A673 (cell line): Measurements from ENCODE around the gene CPB2. TPM values are rescaled to one million over a fixed set of nuclear protein-coding genes. Genes with fewer than 3 reads are reported as not detected.

ENCODE experiments used
- BruUV-seq: library from RNA; stranded (reverse); fragments of 400-500 nt; replicated peaks from 2 replicates; lab custom pipeline; 2021; lab: Mats Ljungman, UMichigan
- CTCF ChIA-PET: fragments of 300-600 bp; sonication (Branson Sonifier 250); formaldehyde crosslinking; loops from one replicate; lab custom pipeline; 2022; ENCODE audit warnings: antibody characterized with exemption; lab: Charles Lee
- POLR2A ChIA-PET: fragments of 300-600 bp; sonication (Branson Sonifier 250); formaldehyde crosslinking; loops from one replicate; lab custom pipeline; 2022; ENCODE audit warnings: antibody characterized with exemption; ENCODE audit not compliant: low non-redundant PET; lab: Charles Lee
- DNase-seq: peaks from one replicate; pipeline ENCODE4 v3.0.0-alpha.2; 2015; ENCODE audit warnings: low spot score
- H3K27ac ChIP-seq: fragments of 200-600 bp; sonication (generic); 2 replicates; pipeline ENCODE4 v1.5.1; 2016; ENCODE audit warnings: mixed run types, low read depth, mild to moderate bottlenecking, mixed read lengths, antibody characterized with exemption, low read length; ENCODE audit not compliant: poor library complexity, severe bottlenecking
- H3K27me3 ChIP-seq: fragments of 200-600 bp; sonication (generic); replicated peaks from 2 replicates; pipeline ENCODE4 v1.6.1; 2017; ENCODE audit warnings: mixed run types, low read depth, mild to moderate bottlenecking, mixed read lengths, antibody characterized with exemption, low read length; ENCODE audit not compliant: insufficient read depth, poor library complexity
- H3K36me3 ChIP-seq: fragments of 200-600 bp; sonication (generic); 2 replicates; pipeline ENCODE4 v1.6.1; 2016; ENCODE audit warnings: mixed run types, mild to moderate bottlenecking, mixed read lengths, antibody characterized with exemption, low read length; ENCODE audit not compliant: insufficient read depth, poor library complexity, severe bottlenecking
- H3K4me1 ChIP-seq: fragments of 200-600 bp; sonication (generic); 2 replicates; pipeline ENCODE4 v1.6.1; 2017; ENCODE audit warnings: mixed run types, mild to moderate bottlenecking, mixed read lengths, antibody characterized with exemption, low read length; ENCODE audit not compliant: insufficient read depth, poor library complexity, severe bottlenecking
- H3K4me3 ChIP-seq: fragments of 200-600 bp; sonication (generic); 2 replicates; pipeline ENCODE4 v1.5.1; 2016; ENCODE audit warnings: low read depth, mixed run types, mild to moderate bottlenecking, mixed read lengths, low read length; ENCODE audit not compliant: poor library complexity, severe bottlenecking
- H3K9me3 ChIP-seq: fragments of 200-600 bp; sonication (generic); 2 replicates; pipeline ENCODE4 v1.6.1; 2016; ENCODE audit warnings: mixed run types, low read depth, mild to moderate bottlenecking, mixed read lengths, antibody characterized with exemption, low read length; ENCODE audit not compliant: poor library complexity, severe bottlenecking
- EZH2 ChIP-seq: fragments of 200-600 bp; sonication (generic); IDR thresholded peaks from 2 replicates; pipeline ENCODE4 v1.6.1; 2017; ENCODE audit warnings: borderline replicate concordance, low read depth, mild to moderate bottlenecking, mixed read lengths, antibody characterized with exemption, low read length; ENCODE audit not compliant: poor library complexity, severe bottlenecking
- intact Hi-C: fragments of 100-400 bp; cut with micrococcal nuclease; formaldehyde crosslinking; loops from one replicate; pipeline ENCODE4 v1.10.0; 2022; ENCODE audit not compliant: unreplicated experiment
- total RNA-seq: library from RNA; stranded (reverse); gene quantifications from 2 replicates; pipeline ENCODE4 v1.2.3, GENCODE V29; 2021
- TF ChIP-seq, protein P1 (sequence below): fragments of 300-800, 200-600 bp; sonication (generic); conservative IDR thresholded peaks from 2 replicates; pipeline ENCODE4 v1.5.1; 2017; ENCODE audit warnings: low read depth, mild to moderate bottlenecking, antibody characterized with exemption, low read length, moderate library complexity, mixed read lengths

Gene CPB2
- total RNA-seq, 1 experiment from 2014 or later = 5.5 TPM

DNA sequence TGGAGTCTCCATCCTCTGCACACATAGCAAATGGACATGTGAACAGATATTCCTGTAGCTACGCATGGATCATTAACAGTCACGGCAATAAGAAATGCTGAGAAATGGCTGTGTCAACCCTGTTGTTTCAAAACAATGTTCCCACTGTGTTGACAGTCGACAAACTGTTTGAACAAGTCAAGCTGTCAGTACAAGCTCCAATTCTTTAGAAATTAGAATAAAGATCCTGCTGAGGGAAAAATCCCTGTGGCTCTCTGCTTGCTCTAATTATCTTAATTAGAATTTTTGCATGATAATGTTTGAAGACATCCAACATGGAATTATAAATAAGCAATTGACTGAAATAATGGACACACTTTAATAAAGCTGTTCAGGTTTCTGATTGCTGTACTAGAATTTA lies 37.9 kb upstream of the CPB2 start:
- Histone ChIP-seq H3K27ac (no peak overlapping the region), H3K36me3 (no peaks in the 10 kb centered on the region), H3K27me3 (no peaks in the 10 kb centered on the region), H3K4me3 (no peak overlapping the region), H3K9me3 (no peaks in the 10 kb centered on the region), H3K4me1 (peaks cover 22% of the 10 kb centered on the region)
- CTCF ChIA-PET = interaction anchor here (1.4 kb wide), 1 partner anchor 16 kb away, joined by 6 read pairs; no protein-coding TSS in a partner anchor
- BruUV-seq = no TSS peak
- POLR2A ChIA-PET = no interaction called here
- intact Hi-C loops = no loop called here
- TF ChIP-seq EZH2 = no peak
- TF ChIP-seq, protein P1, sequence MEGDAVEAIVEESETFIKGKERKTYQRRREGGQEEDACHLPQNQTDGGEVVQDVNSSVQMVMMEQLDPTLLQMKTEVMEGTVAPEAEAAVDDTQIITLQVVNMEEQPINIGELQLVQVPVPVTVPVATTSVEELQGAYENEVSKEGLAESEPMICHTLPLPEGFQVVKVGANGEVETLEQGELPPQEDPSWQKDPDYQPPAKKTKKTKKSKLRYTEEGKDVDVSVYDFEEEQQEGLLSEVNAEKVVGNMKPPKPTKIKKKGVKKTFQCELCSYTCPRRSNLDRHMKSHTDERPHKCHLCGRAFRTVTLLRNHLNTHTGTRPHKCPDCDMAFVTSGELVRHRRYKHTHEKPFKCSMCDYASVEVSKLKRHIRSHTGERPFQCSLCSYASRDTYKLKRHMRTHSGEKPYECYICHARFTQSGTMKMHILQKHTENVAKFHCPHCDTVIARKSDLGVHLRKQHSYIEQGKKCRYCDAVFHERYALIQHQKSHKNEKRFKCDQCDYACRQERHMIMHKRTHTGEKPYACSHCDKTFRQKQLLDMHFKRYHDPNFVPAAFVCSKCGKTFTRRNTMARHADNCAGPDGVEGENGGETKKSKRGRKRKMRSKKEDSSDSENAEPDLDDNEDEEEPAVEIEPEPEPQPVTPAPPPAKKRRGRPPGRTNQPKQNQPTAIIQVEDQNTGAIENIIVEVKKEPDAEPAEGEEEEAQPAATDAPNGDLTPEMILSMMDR = no peak
- DNase-seq = no peak

GRCh38 chr13:46140044-46140443 lies 35.2 kb upstream of the CPB2 start:
- Histone ChIP-seq H3K27ac (no peak overlapping the region), H3K9me3 (no peaks in the 10 kb centered on the region), H3K36me3 (no peaks in the 10 kb centered on the region), H3K27me3 (no peaks in the 10 kb centered on the region), H3K4me1 (peaks cover 18% of the 10 kb centered on the region), H3K4me3 (no peak overlapping the region)
- no peak for DNase-seq
- no TSS peak for BruUV-seq
- intact Hi-C loops = no loop called here
- TF ChIP-seq, protein P1 = no peak
- TF ChIP-seq EZH2 = no peak
- CTCF ChIA-PET = no interaction called here
- POLR2A ChIA-PET = no interaction called here

- ChIA-PET POLR2A (interaction anchor here (0.5 to 0.6 kb wide), 2 partner anchors 7 to 213 kb away, joined by 3 to 10 read pairs; no protein-coding TSS in a partner anchor), CTCF (interaction anchor here (0.6 kb wide), 1 partner anchor 89 kb away, joined by 14 read pairs; no protein-coding TSS in a partner anchor)
- H3K27ac ChIP-seq = no peak overlapping the region
- H3K27me3 ChIP-seq = no peaks in the 10 kb centered on the region
- DNase-seq = no peak
- H3K4me3 ChIP-seq = no peak overlapping the region
- H3K36me3 ChIP-seq = no peaks in the 10 kb centered on the region
- BruUV-seq = no TSS peak
- H3K9me3 ChIP-seq = no peaks in the 10 kb centered on the region
- TF ChIP-seq EZH2 = no peak
- TF ChIP-seq, protein P1 = no peak
- peaks cover 12% of the 10 kb centered on the region for H3K4me1 ChIP-seq
- intact Hi-C loops = no loop called here
These were observed 32.9 kb upstream of the CPB2 start for GRCh38 chr13:46137627-46138317.
